HEK293T (cell line): ENCODE measurements around the gene GPC2.
"Not testable (repeated sequence)": the region's sequence is repeated elsewhere in the genome, so short reads cannot be mapped to it uniquely, and the experiment has no call there.

Source experiments
- BHLHE40 ChIP-seq: fragments of 450-650 bp; IDR thresholded peaks from 2 replicates; pipeline ENCODE4 v1.6.1; 2016; ENCODE audit warnings: mild to moderate bottlenecking, moderate library complexity, borderline replicate concordance
- FOXA1 ChIP-seq: fragments of 450-650 bp; IDR thresholded peaks from 2 replicates; pipeline ENCODE4 v1.6.1; 2016; ENCODE audit warnings: mild to moderate bottlenecking
- HDGF ChIP-seq: fragments of 450-650 bp; IDR thresholded peaks from 2 replicates; pipeline ENCODE4 v1.6.1; 2017; ENCODE audit warnings: antibody characterized with exemption, borderline replicate concordance
- L3MBTL2 ChIP-seq: fragments of 450-650 bp; conservative IDR thresholded peaks from 2 replicates; pipeline ENCODE4 v1.6.1; 2016; ENCODE audit warnings: mild to moderate bottlenecking
- SP1 ChIP-seq: fragments of 450-650 bp; IDR thresholded peaks from 2 replicates; pipeline ENCODE4 v1.6.1; 2017
- TARDBP ChIP-seq: fragments of 450-650 bp; IDR thresholded peaks from 2 replicates; pipeline ENCODE4 v1.6.1; 2016
- ZNF384 ChIP-seq: fragments of 450-650 bp; IDR thresholded peaks from 2 replicates; pipeline ENCODE4 v1.6.1; 2016

- not testable (repeated sequence) for TF ChIP-seq HDGF, FOXA1, ZNF384, TARDBP, BHLHE40, L3MBTL2, SP1
Observed at GRCh38 chr7:100183090-100183489, 5.9 kb upstream of the GPC2 start.
